Keratinocyte (primary cell): ENCODE data around the gene LRRC4C.

Experiments used
- EZH2 ChIP-seq: IDR thresholded peaks from one replicate; pipeline ENCODE4 v1.6.1; 2012; ENCODE audit warnings: inconsistent platforms, mild to moderate bottlenecking, low read length, moderate library complexity
- TF ChIP-seq, protein P1 (sequence below), 3 experiments: IDR thresholded peaks in 1 of 3; conservative IDR thresholded peaks in 1 of 3; optimal IDR thresholded peaks in 1 of 3; 2 replicates in 2 of 3; 3 replicates in 1 of 3; pipeline versions ENCODE3 to v1.5.1; 2011; ENCODE audit warnings: low read length in 3 of 3, mild to moderate bottlenecking in 3 of 3, moderate library complexity in 2 of 3, control low read depth in 1 of 3, inconsistent platforms in 1 of 3; ENCODE audit not compliant: insufficient read depth in 2 of 3; ENCODE audit errors: extremely low read depth in 1 of 3

DNA sequence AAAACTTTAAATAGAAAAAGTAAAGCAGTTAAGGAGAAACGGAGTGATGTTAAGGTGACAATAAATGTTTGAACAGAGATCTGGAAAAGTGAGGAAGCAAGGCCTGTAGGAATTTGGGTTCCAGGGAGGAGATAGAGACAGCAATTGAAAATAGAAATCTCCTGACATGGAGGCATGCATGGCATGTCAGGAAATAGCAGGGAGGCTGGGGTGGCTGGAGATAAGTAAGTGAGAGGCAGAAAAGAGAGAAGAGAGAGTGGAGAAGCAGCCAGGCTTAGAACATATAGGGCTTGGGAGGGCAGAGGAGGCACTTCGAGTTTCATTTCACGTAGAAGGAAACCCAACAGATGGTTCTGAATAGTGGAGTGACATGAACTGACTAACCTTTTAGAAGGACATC lies 185.5 kb downstream of the LRRC4C start:
- TF ChIP-seq, protein P1, sequence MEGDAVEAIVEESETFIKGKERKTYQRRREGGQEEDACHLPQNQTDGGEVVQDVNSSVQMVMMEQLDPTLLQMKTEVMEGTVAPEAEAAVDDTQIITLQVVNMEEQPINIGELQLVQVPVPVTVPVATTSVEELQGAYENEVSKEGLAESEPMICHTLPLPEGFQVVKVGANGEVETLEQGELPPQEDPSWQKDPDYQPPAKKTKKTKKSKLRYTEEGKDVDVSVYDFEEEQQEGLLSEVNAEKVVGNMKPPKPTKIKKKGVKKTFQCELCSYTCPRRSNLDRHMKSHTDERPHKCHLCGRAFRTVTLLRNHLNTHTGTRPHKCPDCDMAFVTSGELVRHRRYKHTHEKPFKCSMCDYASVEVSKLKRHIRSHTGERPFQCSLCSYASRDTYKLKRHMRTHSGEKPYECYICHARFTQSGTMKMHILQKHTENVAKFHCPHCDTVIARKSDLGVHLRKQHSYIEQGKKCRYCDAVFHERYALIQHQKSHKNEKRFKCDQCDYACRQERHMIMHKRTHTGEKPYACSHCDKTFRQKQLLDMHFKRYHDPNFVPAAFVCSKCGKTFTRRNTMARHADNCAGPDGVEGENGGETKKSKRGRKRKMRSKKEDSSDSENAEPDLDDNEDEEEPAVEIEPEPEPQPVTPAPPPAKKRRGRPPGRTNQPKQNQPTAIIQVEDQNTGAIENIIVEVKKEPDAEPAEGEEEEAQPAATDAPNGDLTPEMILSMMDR (optimal IDR thresholded peaks at IDR 0.05 in 1 of 3, IDR thresholded peaks at IDR 0.05 in 1 of 3, conservative IDR thresholded peaks at IDR 0.05 in 1 of 3; ENCODE audit: extremely low read depth in 1 of 3, insufficient read depth in 2 of 3, low read length in 3 of 3): no peak
- no peak for TF ChIP-seq EZH2
